Suppressor macrophage (primary cell): ENCODE results near the gene UGT1A5.

ENCODE experiments used
- DNase-seq, 4 experiments: peaks; one replicate each; pipeline ENCODE4 v3.0.0-alpha.2; 2020 to 2022

Gene UGT1A5

GRCh38 chr2:233811087-233811486 is 98.4 kb downstream of the UGT1A5 start:
- DNase-seq, result no peak

GRCh38 chr2:233811732-233812131 is 99.0 kb downstream of the UGT1A5 start:
- no peak for DNase-seq

DNA sequence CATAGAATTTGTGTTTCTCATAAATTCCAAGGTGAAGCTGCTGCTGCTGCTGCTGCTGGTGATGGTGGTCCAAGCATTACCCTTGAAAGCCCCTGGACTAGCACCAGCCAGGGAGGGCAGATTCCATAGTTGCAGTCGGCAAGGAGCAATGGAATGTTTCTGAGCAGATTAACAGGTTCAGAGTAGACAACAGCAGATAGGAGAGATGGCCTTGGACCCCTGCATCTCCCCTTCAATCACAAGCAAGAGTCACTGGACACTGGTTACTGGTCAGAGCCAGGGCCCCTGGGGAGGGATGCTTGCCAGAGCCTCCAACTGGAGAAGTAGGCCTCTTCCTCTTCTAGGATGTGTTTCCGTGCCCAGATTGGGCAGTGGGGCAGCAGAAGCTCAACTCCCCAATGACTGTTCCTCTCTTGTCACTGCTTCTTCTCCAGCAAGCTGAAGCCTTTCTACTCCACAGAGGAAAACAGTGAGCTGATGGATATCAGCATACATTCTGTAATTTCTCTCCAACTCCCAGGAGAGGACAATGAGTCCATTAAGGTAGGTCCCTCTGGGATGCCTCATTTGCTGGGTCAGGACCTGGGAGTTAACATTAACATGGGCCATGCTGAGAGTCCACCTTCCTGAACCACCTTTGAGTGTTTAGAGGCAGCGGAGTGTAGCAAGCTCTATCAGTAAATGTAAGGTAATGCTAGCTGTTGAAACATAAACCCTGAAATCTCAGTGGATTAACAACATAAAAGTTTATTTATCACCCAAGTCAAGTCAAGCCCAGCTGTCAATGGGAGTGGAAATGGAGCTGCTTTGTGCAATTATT is 100.7 kb downstream of the UGT1A5 start:
- DNase-seq, result no peak

DNA sequence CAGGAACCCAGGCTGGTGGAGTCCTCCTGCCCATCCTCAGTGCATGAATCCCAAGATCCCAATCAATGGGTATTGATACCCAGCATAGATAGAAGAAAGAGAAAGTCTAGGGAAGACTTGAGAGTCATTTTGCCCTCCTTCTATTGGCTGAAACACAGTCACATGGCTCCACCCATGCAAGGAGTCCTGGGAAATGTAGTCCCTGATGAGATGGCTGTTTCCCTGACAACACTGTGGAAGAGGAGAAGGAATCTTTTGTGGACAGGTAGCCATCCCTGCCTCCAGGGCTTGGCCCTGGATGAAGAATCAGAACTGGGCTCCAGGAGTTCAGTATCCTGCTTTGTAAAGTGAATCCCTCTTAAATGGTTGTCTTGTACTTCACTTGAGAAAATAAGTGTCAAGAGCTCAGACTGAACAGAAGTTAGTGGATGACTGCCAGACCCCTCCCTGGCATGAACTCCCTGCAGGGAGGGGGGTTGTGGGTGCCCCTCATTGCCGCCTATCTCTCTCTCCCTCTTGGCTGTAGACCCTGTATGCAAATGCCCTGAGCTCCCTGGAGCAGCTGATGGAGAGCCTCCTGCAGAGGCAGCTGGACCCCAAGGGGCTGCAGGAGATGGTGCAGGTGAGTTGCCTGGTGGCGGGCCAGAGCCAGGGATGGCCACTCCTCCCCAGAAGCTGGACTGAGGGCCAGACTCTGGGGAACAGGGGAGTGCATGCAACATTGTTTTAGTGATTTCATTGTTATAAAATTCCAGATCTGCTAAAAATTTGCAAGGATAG is 101.5 kb downstream of the UGT1A5 start:
- no peak for DNase-seq

GRCh38 chr2:233815861-233816260 is 103.2 kb downstream of the UGT1A5 start:
- DNase-seq, result no peak

DNA sequence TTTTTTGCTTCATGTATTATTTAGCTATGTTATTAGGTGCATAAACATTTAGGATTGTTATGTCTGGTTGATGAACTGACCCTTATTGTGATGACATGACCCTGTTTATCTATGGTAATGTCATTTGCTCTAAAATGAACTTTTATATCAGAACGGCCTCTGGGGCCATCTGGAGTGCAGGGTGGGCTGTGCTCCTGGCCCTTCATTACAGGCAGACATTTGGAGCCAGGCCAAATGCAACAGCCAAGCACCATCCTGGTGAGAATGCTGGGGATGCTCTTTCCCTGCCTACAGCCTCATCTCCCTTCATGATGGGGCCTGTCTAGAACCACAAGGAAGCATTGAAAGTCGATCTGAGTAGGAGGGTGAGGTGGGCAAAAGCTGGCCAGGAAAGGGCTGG is 103.6 kb downstream of the UGT1A5 start:
- DNase-seq, result no peak

DNA sequence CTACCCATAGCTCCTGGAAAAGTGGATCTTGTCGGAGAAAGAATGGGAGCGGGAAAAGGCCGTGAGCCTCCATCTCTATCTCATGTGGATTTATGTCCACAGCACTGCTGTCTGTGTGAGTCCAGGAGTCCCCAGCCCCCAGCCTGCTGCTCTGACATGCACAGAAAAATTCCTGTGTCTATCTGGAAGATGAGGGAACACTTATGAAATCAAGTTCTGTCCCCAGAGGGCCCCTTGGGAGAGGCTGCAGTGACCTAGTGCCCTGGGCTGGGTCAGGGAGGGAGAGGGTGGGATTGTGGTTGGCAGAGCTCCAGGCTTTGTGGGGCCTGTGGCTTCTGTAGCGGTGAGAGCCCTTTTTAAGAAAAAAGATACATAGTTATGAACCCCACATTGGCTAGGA is 104.1 kb downstream of the UGT1A5 start:
- DNase-seq, result no peak

GRCh38 chr2:233817361-233817911 is 104.7 kb downstream of the UGT1A5 start:
- DNase-seq, result no peak

DNA sequence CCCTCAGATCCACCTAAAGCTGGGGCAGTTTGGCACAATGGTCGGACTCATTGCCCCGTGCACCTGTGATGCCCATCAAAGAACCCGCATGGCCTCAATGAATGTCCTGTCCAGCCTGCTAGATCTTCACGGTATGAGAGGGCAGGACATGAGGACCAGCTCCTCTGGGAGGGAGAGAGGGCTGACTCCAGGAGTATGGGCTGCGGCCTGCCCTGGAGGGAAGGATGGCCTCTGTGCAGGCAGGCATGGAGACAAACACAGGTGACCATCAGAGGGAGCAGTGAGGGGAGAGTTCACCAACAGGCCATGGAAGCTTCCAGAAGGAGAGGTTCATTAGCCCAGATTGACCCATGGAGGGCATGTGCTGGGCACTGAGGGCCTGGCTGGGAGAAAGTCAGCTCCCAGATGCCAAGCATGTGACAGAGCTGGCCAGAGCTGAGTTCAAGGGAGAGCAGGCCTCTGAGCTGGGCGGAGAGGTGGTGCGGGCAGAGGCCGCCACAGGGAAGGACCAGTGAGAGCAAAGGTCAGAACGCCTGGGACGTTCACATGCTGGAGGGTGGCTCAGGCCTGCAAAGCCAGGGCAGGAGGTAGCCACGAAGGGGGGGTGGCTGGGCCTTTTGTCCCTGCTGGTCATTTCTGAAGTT is 105.4 kb downstream of the UGT1A5 start:
- no peak for DNase-seq

DNA sequence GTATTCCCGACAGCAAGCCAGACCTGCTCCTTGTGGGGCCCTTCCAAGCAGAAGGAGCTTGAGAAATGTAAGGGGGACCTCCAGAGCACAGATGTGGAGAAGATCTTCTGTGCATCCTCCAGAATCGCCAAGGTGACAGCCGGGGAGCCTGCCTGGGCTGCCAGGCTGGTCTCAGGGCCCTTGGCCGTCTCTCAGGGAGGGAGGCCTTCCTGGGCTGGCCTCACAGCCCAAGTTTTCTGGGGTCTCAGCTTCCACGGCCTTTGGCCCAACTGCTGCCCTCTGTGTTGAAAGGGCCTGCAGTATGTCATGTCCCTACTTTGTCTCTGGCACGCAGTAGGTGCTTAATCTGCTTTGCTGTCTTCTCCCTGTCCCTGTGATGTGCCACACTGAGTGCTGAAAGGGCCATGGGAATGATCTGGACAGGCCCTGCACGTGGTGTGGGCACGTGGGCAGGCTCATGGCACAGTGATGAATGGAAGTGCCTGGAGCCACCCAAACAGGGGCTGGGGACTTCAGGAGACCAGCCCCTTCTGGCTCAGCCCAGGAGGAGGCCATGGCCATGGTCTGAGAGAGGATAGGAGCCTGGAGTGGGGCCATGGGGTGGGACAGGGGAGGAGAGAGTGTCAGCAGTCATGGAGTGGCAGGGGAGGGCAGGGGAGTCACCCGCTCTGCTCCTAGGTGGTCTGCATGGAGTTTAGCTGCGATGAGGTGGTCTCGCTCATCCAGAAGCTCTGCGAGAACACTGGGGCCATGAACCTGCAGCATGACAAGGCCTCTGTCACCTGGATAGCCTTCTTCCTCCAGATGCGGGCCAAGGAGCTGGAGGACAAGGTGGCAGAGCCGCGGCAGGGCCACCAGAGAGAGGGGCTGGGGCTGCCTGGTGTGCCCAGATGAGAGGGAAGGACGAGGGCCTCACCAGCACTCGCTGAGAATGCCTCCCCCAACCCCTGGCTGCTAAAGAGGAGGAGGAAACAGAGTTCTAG is 106.2 kb downstream of the UGT1A5 start:
- no peak for DNase-seq

DNA sequence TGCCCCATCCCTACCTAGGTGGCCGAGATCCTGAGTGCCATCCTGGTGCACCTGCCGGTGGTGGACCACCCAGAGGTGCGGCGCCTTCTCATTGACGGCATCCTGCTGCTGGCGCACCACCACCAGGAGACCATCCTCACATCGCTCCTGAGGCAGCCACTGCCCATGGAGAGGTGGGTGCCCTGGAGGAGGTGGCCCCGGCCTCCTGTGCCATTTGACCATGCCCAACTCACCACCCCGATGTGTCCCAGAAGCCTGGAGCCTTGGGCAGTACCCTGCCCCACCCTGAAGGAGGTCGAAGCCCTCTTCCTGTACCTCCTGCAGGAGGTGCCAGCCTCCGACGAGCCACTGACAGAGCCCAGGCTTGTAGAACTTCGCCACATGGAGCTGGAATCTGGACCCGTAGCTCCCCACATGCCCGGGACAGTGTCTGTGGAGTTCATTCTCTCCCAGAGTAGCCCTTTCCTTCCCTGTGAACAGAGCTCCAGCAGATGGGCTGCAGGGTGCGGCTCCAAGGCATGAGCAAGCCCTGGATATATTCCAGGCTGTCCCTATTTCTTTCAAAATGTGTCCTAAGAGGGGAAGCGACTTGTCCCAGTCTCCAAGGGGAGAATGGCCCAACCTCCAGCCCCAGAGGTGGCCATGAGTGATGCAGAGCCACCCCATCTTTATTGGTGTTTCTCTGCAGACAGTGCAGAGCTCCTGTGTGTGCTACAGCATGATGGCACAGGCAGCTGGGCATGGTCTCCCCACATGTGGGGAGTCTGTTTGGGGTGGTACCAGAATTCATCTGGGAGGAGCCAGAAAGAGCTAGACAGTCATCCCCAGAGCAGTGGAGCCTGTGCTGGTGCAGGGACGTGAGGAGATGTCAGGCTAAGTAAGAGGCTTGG is 107.4 kb downstream of the UGT1A5 start:
- no peak for DNase-seq

DNA sequence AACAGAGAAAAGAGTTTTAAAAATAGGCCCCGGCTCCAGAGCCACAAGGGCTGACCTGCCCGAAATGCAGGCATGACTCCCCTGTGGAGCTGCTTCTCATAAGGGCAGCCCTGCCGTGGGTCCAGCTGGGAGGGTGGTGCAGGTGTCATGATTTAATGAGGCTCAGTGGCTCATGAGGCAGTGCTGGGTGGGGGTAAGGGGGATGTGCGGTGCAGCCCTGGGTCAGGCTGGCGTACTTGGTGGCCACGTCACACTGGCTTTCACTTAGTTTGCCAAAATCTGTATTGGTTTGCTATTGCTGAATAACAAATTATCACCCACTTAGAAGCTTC is 108.0 kb downstream of the UGT1A5 start:
- no peak for DNase-seq

GRCh38 chr2:233821196-233821595 is 108.5 kb downstream of the UGT1A5 start:
- no peak for DNase-seq

DNA sequence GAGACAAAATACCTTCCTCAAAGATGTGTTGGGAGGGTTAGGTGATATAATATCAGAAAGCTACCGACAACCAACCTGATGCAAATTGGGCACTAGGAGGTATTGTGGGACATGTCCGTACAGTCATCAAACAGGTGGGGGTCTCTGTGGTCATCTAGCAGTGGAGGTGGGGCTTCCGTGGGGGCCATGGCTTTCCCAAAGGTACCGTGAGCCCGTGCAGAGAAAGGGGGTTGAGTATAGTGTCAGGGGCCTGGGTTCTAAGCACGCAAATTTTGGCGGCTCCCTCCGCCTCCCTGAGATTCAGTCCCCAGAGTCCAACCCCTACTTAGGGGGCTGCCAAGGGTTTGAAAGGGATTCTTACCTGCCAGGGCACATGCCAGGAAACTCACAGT is 109.0 kb downstream of the UGT1A5 start:
- DNase-seq, result no peak

GRCh38 chr2:233822101-233822771 is 109.5 kb downstream of the UGT1A5 start:
- no peak for DNase-seq
